Left ventricle myocardium inferior (tissue), 1 donor: Measurements from ENCODE around the gene ZNF438. TPM values are rescaled to one million over a fixed set of nuclear protein-coding genes. Genes with fewer than 3 reads are reported as not detected.

Source experiments
- DNase-seq: peaks from one replicate; pipeline ENCODE4 v3.0.0-alpha.2; 2020
- H3K27ac ChIP-seq: fragments of 200-600 bp; replicated peaks from 2 replicates; pipeline ENCODE4 v1.8.0; 2021
- H3K27me3 ChIP-seq: fragments of 200-600 bp; 2 replicates; pipeline ENCODE4 v1.8.0; 2021; ENCODE audit warnings: low read depth
- H3K36me3 ChIP-seq: fragments of 200-600 bp; 2 replicates; pipeline ENCODE4 v1.8.0; 2021
- H3K4me1 ChIP-seq: fragments of 200-600 bp; 2 replicates; pipeline ENCODE4 v1.8.0; 2021
- H3K4me3 ChIP-seq: fragments of 200-600 bp; 2 replicates; pipeline ENCODE4 v1.8.0; 2021; ENCODE audit warnings: mild to moderate bottlenecking, moderate library complexity
- H3K9me3 ChIP-seq: fragments of 200-600 bp; replicated peaks from 2 replicates; pipeline ENCODE4 v1.8.0; 2021
- intact Hi-C: fragments of 100-400 bp; cut with micrococcal nuclease; formaldehyde crosslinking; loops from one replicate; pipeline ENCODE4 v1.11.0; 2022
- total RNA-seq: library from RNA; stranded (reverse); fragmentation: NEBNext Ultra II Directional; extraction: Animal tissue kit (Norgen Biotek cat#: 25700); gene quantifications from one replicate; pipeline ENCODE4 v1.2.1, GENCODE V29; 2021
- TF ChIP-seq, protein P1 (sequence below): fragments of 200-600 bp; IDR thresholded peaks from 2 replicates; pipeline ENCODE4 v1.8.0; 2021; ENCODE audit warnings: antibody characterized with exemption, mild to moderate bottlenecking, borderline replicate concordance
- donor health status: DM: no; HTN: yes; CAD: no; lungs with severe emphysema.

ZNF438 gene
- total RNA-seq, 1 donor from 2014 or later = 13.2 TPM

DNA sequence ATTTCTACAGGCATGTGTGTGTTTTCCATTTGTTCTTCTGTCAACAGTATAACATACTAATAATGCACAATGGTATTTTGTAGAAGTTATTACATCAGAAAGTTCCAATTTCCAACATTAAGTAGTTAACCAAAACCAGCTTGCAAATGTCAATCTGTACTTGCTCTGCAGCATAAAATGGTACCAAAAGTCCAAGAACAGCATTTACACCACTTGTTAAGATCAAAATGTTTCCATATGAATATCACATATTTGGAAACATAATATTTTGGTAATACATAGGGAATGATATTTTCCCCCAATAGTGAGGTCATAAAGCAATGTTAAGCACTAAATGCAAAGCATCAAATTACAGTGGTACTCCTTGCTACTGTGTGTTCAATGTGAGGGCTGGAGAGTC is 162.1 kb downstream of the ZNF438 start:
- TF ChIP-seq, protein P1, sequence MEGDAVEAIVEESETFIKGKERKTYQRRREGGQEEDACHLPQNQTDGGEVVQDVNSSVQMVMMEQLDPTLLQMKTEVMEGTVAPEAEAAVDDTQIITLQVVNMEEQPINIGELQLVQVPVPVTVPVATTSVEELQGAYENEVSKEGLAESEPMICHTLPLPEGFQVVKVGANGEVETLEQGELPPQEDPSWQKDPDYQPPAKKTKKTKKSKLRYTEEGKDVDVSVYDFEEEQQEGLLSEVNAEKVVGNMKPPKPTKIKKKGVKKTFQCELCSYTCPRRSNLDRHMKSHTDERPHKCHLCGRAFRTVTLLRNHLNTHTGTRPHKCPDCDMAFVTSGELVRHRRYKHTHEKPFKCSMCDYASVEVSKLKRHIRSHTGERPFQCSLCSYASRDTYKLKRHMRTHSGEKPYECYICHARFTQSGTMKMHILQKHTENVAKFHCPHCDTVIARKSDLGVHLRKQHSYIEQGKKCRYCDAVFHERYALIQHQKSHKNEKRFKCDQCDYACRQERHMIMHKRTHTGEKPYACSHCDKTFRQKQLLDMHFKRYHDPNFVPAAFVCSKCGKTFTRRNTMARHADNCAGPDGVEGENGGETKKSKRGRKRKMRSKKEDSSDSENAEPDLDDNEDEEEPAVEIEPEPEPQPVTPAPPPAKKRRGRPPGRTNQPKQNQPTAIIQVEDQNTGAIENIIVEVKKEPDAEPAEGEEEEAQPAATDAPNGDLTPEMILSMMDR = no peak

DNA sequence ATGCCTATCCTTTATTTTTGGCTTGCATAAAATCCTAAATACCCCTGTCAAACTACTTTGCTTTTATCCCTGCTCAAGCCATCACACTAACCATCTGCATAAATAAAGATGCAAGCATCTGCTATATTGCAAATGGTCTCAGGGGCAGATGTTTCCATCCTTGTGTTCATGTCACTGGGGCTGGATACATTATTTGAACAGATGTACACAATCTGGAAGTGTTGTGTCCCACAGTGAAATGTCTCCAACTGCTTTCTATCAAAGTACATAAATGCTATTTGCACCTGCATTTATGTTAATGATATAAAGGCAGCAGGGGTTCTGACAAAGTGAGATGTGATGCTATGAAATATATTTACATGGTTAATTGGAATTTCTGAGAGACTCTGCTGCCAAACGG is 163.1 kb downstream of the ZNF438 start:
- no peak for DNase-seq
- Histone ChIP-seq H3K27me3 (no peaks in the 10 kb centered on the region), H3K27ac (no peak overlapping the region), H3K4me3 (no peak overlapping the region), H3K9me3 (no peaks in the 10 kb centered on the region), H3K4me1 (peaks cover 21% of the 10 kb centered on the region), H3K36me3 (peaks cover 6% of the 10 kb centered on the region)
- intact Hi-C loops = no loop called here
- TF ChIP-seq, protein P1 = no peak

More for the DNA sequence above, 162.1 kb downstream of the ZNF438 start:
- intact Hi-C loops = no loop called here
- no peaks in the 10 kb centered on the region for H3K9me3 ChIP-seq
- no peak overlapping the region for H3K4me3 ChIP-seq
- peaks cover 6% of the 10 kb centered on the region for H3K36me3 ChIP-seq
- peaks cover 12% of the 10 kb centered on the region for H3K4me1 ChIP-seq
- no peaks in the 10 kb centered on the region for H3K27me3 ChIP-seq
- H3K27ac ChIP-seq = no peak overlapping the region
- no peak for DNase-seq

DNA sequence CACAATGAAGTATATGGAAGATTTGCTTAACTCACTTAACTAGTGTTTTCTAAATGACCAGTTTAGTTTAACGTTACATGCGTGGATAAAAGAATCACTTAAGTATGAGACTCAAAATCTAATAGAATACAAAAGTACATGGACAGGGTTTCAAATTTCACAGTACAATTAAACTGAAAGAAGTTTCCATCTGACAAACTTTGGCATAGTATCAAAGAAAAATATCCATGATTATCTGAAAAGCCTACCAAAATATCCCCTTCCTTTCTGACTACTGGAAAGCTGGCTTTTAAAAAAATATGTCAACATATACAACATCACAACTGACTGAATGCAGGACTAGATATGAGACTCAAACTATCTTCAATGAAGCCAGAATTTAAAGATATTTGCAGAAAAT is 164.8 kb downstream of the ZNF438 start:
- Histone ChIP-seq H3K9me3 (no peaks in the 10 kb centered on the region), H3K36me3 (peaks cover 6% of the 10 kb centered on the region), H3K4me3 (no peak overlapping the region), H3K27ac (no peak overlapping the region), H3K27me3 (no peaks in the 10 kb centered on the region), H3K4me1 (peaks cover 26% of the 10 kb centered on the region)
- no peak for DNase-seq
- TF ChIP-seq, protein P1 = no peak
- intact Hi-C loops = no loop called here

DNA sequence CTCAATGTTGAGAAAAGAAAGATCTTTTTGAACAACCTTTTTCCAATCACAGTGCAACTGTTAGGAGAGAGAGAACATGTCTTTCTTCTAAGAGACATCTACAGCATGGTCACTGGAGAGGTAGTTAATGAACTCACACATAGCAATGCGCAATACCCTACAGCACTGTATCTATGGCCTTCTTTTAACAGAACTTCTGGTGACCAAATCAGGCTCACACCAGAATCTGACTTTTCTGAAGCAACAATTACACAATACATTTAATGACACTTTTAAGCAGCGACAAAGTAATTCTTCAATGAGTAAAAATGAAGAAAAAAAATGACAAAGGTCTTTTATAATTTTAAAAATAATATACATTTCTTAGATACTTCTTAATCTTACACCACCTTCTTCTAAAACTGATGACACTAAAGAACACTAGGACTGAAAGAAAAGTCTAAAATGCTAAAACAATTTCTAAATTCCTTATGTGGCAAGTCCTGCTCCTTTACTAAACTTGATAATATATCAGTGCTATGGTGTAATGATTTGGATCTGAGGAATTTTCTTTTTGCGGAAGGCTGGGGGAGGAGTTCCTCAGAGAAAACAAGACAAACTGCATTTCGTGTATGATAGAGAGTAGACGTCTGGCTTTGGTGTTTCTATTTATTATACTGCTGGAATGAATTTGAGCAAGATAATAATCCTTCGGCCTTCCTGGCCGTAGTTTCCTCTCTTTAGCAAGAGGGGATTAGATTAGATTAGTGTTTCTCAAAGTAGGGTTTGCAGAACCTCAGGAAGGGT is 166.3 kb downstream of the ZNF438 start:
- H3K4me1 ChIP-seq = peaks cover 26% of the 10 kb centered on the region
- intact Hi-C loops = no loop called here
- H3K27ac ChIP-seq = peak overlapping the region; percentile 16
- DNase-seq = no peak
- TF ChIP-seq, protein P1 = no peak
- no peaks in the 10 kb centered on the region for H3K27me3 ChIP-seq
- no peak overlapping the region for H3K4me3 ChIP-seq
- H3K9me3 ChIP-seq = no peaks in the 10 kb centered on the region
- H3K36me3 ChIP-seq = peaks cover 6% of the 10 kb centered on the region

DNA sequence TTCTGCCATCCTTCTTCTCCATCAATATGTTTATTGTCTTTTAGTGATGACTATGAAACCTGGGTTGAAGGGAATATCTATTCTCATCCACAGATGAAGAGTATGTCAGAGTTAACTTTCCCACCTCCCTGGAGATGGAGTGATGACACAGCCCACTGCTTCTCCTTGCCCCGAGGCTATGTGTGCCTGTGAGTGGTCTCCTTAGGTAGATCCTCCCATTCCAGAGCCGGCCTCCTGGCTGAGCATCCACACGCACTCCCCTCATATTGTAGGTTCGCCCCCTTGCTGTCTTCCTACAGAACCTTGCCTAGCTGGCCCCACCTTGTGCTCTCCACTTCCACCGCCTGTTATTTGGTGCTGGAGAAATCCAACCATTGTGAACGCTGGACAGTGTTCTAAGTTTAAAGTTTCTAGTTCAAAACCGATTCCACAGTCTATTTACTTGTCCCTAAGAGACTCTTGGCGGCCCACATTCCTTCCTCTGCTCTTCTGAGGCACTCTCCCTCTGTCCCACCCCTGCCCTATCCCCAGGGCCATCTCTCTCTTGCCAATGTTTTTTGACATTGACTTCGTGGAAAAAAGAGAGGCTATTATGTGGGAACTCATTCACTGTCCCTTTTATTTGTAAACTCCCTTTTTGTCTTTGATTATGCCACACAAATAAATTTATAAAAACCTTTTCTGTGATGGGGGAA is 168.0 kb downstream of the ZNF438 start:
- intact Hi-C loops = no loop called here
- no peak overlapping the region for H3K4me3 ChIP-seq
- TF ChIP-seq, protein P1 = no peak
- H3K36me3 ChIP-seq = peaks cover 3% of the 10 kb centered on the region
- DNase-seq = no peak
- peak overlapping the region; percentile 61 for H3K27ac ChIP-seq
- no peaks in the 10 kb centered on the region for H3K27me3 ChIP-seq
- no peaks in the 10 kb centered on the region for H3K9me3 ChIP-seq
- H3K4me1 ChIP-seq = peaks cover 34% of the 10 kb centered on the region
